HCT116 (cell line): ENCODE data around the gene EIF5B. TPM values are rescaled to one million over a fixed set of nuclear protein-coding genes. Genes with fewer than 3 reads are reported as not detected.
"Not testable (repeated sequence)": the region's sequence is repeated elsewhere in the genome, so short reads cannot be mapped to it uniquely, and the experiment has no call there.

ENCODE experiments used
- ATAC-seq: fragments of 200-7000 bp; cut with Tn5 transposase; 2 replicates; pipeline ENCODE4 v1.9.1; 2020; ENCODE audit warnings: mild to moderate bottlenecking, moderate library complexity
- BruUV-seq: library from RNA; stranded (reverse); fragments of 400-500 nt; replicated peaks from 2 replicates; lab custom pipeline; 2021; lab: Mats Ljungman, UMichigan
- CTCF ChIA-PET: fragments of 300-600 bp; sonication (Branson Sonifier 250); formaldehyde crosslinking; loops from one replicate; lab custom pipeline; 2021; ENCODE audit warnings: antibody characterized with exemption; lab: Charles Lee
- POLR2A ChIA-PET: fragments of 300-600, 350-600 bp; sonication (Branson Sonifier 250); formaldehyde crosslinking; loops from one replicate; lab custom pipeline; 2021; ENCODE audit warnings: antibody characterized with exemption; lab: Charles Lee
- RAD21 ChIA-PET, 2 experiments: fragments of 300-600 bp; sonication (Branson Sonifier 250); formaldehyde crosslinking; loops; one replicate each; lab custom pipeline; 2023; ENCODE audit warnings: low total read pairs in 2 of 2; ENCODE audit not compliant: uncharacterized antibody in 2 of 2, unreplicated experiment in 2 of 2, low non-redundant PET in 1 of 2; lab: Charles Lee
- DNase-seq: peaks from one replicate; pipeline ENCODE4 v3.0.0-alpha.2; 2010; ENCODE audit warnings: low read depth, low spot score
- H2AFZ ChIP-seq: fragments of 200-600 bp; shearing (Covaris generic), sonication (generic); 2 replicates; pipeline ENCODE4 v1.6.1; 2017; ENCODE audit warnings: low read depth, mixed run types, mixed read lengths, antibody characterized with exemption, low read length; ENCODE audit not compliant: poor library complexity, severe bottlenecking
- H3K27ac ChIP-seq: 2 replicates; pipeline ENCODE4 v1.5.1; 2012; ENCODE audit warnings: low read depth, low read length
- H3K27me3 ChIP-seq: fragments of 200-600 bp; sonication (generic); 2 replicates; pipeline ENCODE4 v1.6.1; 2016; ENCODE audit warnings: mixed run types, low read length, mixed read lengths; ENCODE audit not compliant: insufficient read depth
- H3K36me3 ChIP-seq, 2 experiments: fragments of 200-500 bp in 1 of 2; fragments of 200-600 bp in 1 of 2; sonication (Bioruptor generic) in 1 of 2; sonication (generic) in 1 of 2; 2 replicates each; pipeline versions ENCODE4 v1.5.1 to v1.6.1; 2014 to 2016; ENCODE audit warnings: low read length in 2 of 2, inconsistent platforms in 1 of 2, mixed read lengths in 1 of 2, mixed run types in 1 of 2; ENCODE audit not compliant: insufficient read depth in 2 of 2, control insufficient read depth in 1 of 2
- H3K4me1 ChIP-seq, 2 experiments: fragments of 200-600 bp in 1 of 2; sonication (generic) in 1 of 2; 2 replicates each; pipeline versions ENCODE4 v1.5.1 to v1.6.1; 2012 to 2017; ENCODE audit warnings: low read length in 2 of 2, inconsistent platforms in 1 of 2, mild to moderate bottlenecking in 1 of 2, mixed read lengths in 1 of 2, mixed run types in 1 of 2, moderate library complexity in 1 of 2; ENCODE audit not compliant: insufficient read depth in 2 of 2, control insufficient read depth in 1 of 2
- H3K4me2 ChIP-seq: fragments of 200-600 bp; sonication (generic); 2 replicates; pipeline ENCODE4 v1.6.1; 2017; ENCODE audit warnings: mixed run types, low read length, mixed read lengths
- H3K4me3 ChIP-seq, 2 experiments: fragments of 200-600 bp in 1 of 2; sonication (generic) in 1 of 2; replicated peaks in 1 of 2; 2 replicates each; pipeline ENCODE4 v1.5.1; 2011 to 2016; ENCODE audit warnings: low read length in 2 of 2, control low read depth in 1 of 2, low read depth in 1 of 2, mild to moderate bottlenecking in 1 of 2, mixed read lengths in 1 of 2, mixed run types in 1 of 2
- H3K79me2 ChIP-seq: fragments of 200-600 bp; sonication (generic); 2 replicates; pipeline ENCODE4 v1.6.1; 2017; ENCODE audit warnings: mild to moderate bottlenecking, mixed run types, low read length, moderate library complexity, mixed read lengths; ENCODE audit not compliant: insufficient read depth
- H3K9ac ChIP-seq: fragments of 200-600 bp; sonication (generic); 2 replicates; pipeline ENCODE4 v1.6.1; 2016; ENCODE audit warnings: low read length, mixed read lengths
- H3K9me2 ChIP-seq: fragments of 200-600 bp; sonication (generic), shearing (Covaris generic); 2 replicates; pipeline ENCODE4 v1.6.1; 2017; ENCODE audit warnings: mixed run types, mild to moderate bottlenecking, moderate library complexity; ENCODE audit not compliant: insufficient read depth
- H3K9me3 ChIP-seq, 2 experiments: fragments of 200-500 bp in 1 of 2; fragments of 200-600 bp in 1 of 2; sonication (Bioruptor generic) in 1 of 2; sonication (generic) in 1 of 2; 2 replicates each; pipeline ENCODE4 v1.6.1; 2014 to 2017; ENCODE audit warnings: low read length in 2 of 2, mixed read lengths in 2 of 2, inconsistent platforms in 1 of 2, low read depth in 1 of 2, mild to moderate bottlenecking in 1 of 2, mixed run types in 1 of 2, moderate library complexity in 1 of 2; ENCODE audit not compliant: control insufficient read depth in 1 of 2, insufficient read depth in 1 of 2
- H4K20me1 ChIP-seq: fragments of 200-600 bp; sonication (generic), shearing (Covaris generic); 2 replicates; pipeline ENCODE4 v1.6.1; 2017; ENCODE audit warnings: mixed run types, mild to moderate bottlenecking, moderate library complexity; ENCODE audit not compliant: insufficient read depth
- CBX3 ChIP-seq: IDR thresholded peaks from 2 replicates; pipeline ENCODE4 v1.6.1; 2012; ENCODE audit warnings: low read depth
- EGR1 ChIP-seq: IDR thresholded peaks from 2 replicates; pipeline ENCODE4 v1.6.1; 2012; ENCODE audit warnings: low read depth
- POLR2A ChIP-seq: IDR thresholded peaks from 2 replicates; pipeline ENCODE4 v1.7.0; 2011; ENCODE audit warnings: borderline replicate concordance; ENCODE audit not compliant: insufficient read depth, insufficient read length; ENCODE audit errors: extremely low read depth
- intact Hi-C: fragments of 100-400 bp; cut with micrococcal nuclease; formaldehyde crosslinking; loops from 2 replicates; pipeline ENCODE4 v1.10.0; 2022
- total RNA-seq: library from RNA; stranded (reverse); gene quantifications from one replicate; pipeline ENCODE4 v1.2.1, GENCODE V29; 2021; ENCODE audit not compliant: unreplicated experiment
- TF ChIP-seq, protein P1 (sequence below), 3 experiments: fragments of 200-600 bp in 1 of 3; sonication (generic) in 1 of 3; IDR thresholded peaks in 2 of 3; conservative IDR thresholded peaks in 1 of 3; 2 replicates each; pipeline ENCODE4 v1.5.1; 2012 to 2017; ENCODE audit warnings: low read depth in 2 of 3, low read length in 2 of 3, antibody characterized with exemption in 1 of 3, borderline replicate concordance in 1 of 3, control low read depth in 1 of 3, mild to moderate bottlenecking in 1 of 3, mixed read lengths in 1 of 3, mixed run types in 1 of 3, moderate library complexity in 1 of 3; ENCODE audit not compliant: insufficient read depth in 1 of 3

Gene EIF5B
- total RNA-seq, 1 experiment from 2014 or later, result 65.9 TPM

DNA sequence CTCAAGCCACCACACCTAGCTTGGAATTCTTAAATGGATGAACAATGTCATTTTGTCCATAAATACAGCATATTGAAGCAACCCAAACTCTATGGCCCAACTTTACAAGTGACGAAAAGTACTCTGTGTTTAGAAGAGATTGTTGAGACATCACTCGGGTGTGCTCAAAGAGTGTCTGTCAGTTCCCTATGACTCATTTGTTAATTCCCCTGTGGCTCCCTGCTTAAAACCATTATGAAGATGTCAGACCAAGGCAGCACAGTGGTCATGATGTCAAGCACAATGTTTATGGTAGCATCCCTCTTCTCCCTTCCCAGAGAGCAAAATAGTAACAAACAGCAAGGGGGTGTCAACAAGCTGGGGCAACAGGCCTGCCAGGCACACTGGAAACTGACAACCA, 39.2 kb upstream of the EIF5B start:
- CTCF ChIA-PET, result no interaction called here
- Histone ChIP-seq H3K9me2 (no peaks in the 10 kb centered on the region), H3K9ac (no peak overlapping the region), H2AFZ (no peak overlapping the region), H3K9me3 (no peaks in the 10 kb centered on the region), H3K27ac (no peak overlapping the region), H3K79me2 (no peaks in the 10 kb centered on the region), H3K36me3 (peaks cover 0 to under 1% of the 10 kb centered on the region in 2 experiments; a peak in 1 of 4 replicates), H3K4me3 (no peak overlapping the region), H3K27me3 (no peaks in the 10 kb centered on the region), H3K4me2 (no peak overlapping the region), H3K4me1 (no peaks in the 10 kb centered on the region), H4K20me1 (no peaks in the 10 kb centered on the region)
- BruUV-seq, result no TSS peak
- intact Hi-C loops, result no loop called here
- POLR2A ChIA-PET, result no interaction called here
- ATAC-seq, result no peak
- TF ChIP-seq, protein P1, sequence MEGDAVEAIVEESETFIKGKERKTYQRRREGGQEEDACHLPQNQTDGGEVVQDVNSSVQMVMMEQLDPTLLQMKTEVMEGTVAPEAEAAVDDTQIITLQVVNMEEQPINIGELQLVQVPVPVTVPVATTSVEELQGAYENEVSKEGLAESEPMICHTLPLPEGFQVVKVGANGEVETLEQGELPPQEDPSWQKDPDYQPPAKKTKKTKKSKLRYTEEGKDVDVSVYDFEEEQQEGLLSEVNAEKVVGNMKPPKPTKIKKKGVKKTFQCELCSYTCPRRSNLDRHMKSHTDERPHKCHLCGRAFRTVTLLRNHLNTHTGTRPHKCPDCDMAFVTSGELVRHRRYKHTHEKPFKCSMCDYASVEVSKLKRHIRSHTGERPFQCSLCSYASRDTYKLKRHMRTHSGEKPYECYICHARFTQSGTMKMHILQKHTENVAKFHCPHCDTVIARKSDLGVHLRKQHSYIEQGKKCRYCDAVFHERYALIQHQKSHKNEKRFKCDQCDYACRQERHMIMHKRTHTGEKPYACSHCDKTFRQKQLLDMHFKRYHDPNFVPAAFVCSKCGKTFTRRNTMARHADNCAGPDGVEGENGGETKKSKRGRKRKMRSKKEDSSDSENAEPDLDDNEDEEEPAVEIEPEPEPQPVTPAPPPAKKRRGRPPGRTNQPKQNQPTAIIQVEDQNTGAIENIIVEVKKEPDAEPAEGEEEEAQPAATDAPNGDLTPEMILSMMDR (IDR thresholded peaks at IDR 0.05 in 2 of 3, conservative IDR thresholded peaks at IDR 0.05 in 1 of 3; ENCODE audit: borderline replicate concordance in 1 of 3, insufficient read depth in 1 of 3, low read depth in 2 of 3, low read length in 2 of 3), result no peak
- no peak for TF ChIP-seq POLR2A
- RAD21 ChIA-PET, result no interaction called here
- DNase-seq, result no peak

DNA sequence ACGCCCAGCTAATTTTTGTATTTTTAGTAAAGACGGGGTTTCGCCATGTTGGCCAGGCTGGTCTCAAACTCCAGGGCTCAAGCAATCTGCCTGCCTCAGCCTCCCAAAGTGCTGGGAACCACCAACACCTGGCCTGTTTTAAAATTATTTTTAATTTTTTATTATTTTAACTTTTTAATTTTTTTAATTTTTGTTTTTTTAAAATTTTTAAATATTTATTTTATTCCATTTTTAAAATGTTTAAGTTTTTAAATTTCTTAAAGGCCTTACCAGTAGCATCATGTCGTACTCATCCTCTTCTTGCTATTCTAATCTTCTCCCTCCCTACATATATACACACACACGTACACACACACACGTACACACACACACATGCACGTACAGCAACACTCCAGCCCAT, 37.6 kb upstream of the EIF5B start:
- BruUV-seq, result no TSS peak
- no peak overlapping the region for H3K9ac ChIP-seq
- ChIA-PET CTCF (no interaction called here), POLR2A (no interaction called here), RAD21 (no interaction called here)
- H3K4me1 ChIP-seq, result no peaks in the 10 kb centered on the region
- H3K4me2 ChIP-seq, result no peak overlapping the region
- DNase-seq (no peak), ATAC-seq (no peak)
- no peaks in the 10 kb centered on the region for H3K27me3 ChIP-seq
- H3K9me3 ChIP-seq, result no peaks in the 10 kb centered on the region
- H3K9me2 ChIP-seq, result no peaks in the 10 kb centered on the region
- TF ChIP-seq, protein P1 (IDR thresholded peaks at IDR 0.05 in 2 of 3, conservative IDR thresholded peaks at IDR 0.05 in 1 of 3; ENCODE audit: borderline replicate concordance in 1 of 3, insufficient read depth in 1 of 3, low read depth in 2 of 3, low read length in 2 of 3), result no peak
- TF ChIP-seq CBX3 (no peak), EGR1 (no peak)
- H4K20me1 ChIP-seq, result no peaks in the 10 kb centered on the region
- intact Hi-C loops, result no loop called here
- no peak overlapping the region for H3K4me3 ChIP-seq
- H3K27ac ChIP-seq, result no peak overlapping the region
- peaks cover 3 to 5% of the 10 kb centered on the region in 2 experiments; a peak in 2 of 4 replicates for H3K36me3 ChIP-seq
- no peaks in the 10 kb centered on the region for H3K79me2 ChIP-seq
- no peak overlapping the region for H2AFZ ChIP-seq

DNA sequence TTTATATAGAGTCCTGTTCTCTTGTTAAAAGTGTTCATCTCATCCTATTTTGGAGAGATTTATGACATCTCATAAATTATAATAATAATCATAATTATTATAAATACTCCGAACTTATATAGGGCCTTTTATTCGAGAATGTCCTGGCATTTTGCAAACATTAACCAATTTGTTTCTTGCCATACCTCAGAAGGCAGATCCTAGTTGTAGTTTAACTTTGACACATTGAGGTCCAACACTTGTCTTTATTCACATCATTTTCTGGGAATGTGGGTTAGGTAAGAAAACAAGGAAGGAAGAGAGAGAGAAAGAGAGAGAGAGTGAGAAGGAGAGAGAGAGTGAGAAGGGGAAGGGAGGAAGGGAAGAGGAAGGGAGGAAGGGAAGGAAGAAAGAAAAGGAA, 36.1 kb upstream of the EIF5B start, which contains the start of gene LYG1:
TSS of gene LYG1 (minus strand) at position 101 of the 400 bp plus-strand sequence. CDS start 5,527 bp downstream, outside the sequence.
- RAD21 ChIA-PET, H3K27me3 ChIP-seq, H3K4me2 ChIP-seq, intact Hi-C loops, H3K9ac ChIP-seq, ATAC-seq, H4K20me1 ChIP-seq, H3K4me3 ChIP-seq, BruUV-seq, H3K9me2 ChIP-seq, H3K79me2 ChIP-seq, H3K36me3 ChIP-seq, H3K27ac ChIP-seq, H3K4me1 ChIP-seq, H2AFZ ChIP-seq, CTCF ChIA-PET, DNase-seq, POLR2A ChIA-PET, H3K9me3 ChIP-seq: not testable (repeated sequence)
